H1 (cell line): ENCODE results near the gene HSF5. TPM values are rescaled to one million over a fixed set of nuclear protein-coding genes. Genes with fewer than 3 reads are reported as not detected.

Experiments used
- CTCF ChIA-PET: fragments of 300-600 bp; sonication (Branson Sonifier 250); formaldehyde crosslinking; loops from one replicate; lab custom pipeline; 2021; ENCODE audit not compliant: partially characterized antibody; lab: Charles Lee
- POLR2A ChIA-PET: fragments of 300-600 bp; sonication (Branson Sonifier 250); formaldehyde crosslinking; loops from one replicate; lab custom pipeline; 2021; ENCODE audit warnings: inconsistent platforms; ENCODE audit not compliant: partially characterized antibody; lab: Charles Lee
- DNase-seq, 2 experiments: peaks; one replicate each; pipeline versions ENCODE4 v3.0.0 to v3.0.0-alpha.2; 2010 to 2022; ENCODE audit warnings: low spot score in 2 of 2, low read depth in 1 of 2, mixed read lengths in 1 of 2
- FAIRE-seq: peaks from 2 replicates; lab custom pipeline; 2011; peaks lifted over from hg19 to GRCh38; lab: Jason Lieb, UNC
- H2AFZ ChIP-seq: 2 replicates; pipeline ENCODE4 v1.8.1; 2012; ENCODE audit warnings: low read length, inconsistent platforms
- H2AK5ac ChIP-seq: 2 replicates; pipeline ENCODE4 v1.6.1; 2013; ENCODE audit warnings: low read depth, low read length
- H2BK120ac ChIP-seq: replicated peaks from 2 replicates; pipeline ENCODE3; 2013; ENCODE audit warnings: low read depth, low read length, inconsistent platforms
- H2BK12ac ChIP-seq: 2 replicates; pipeline ENCODE4 v1.6.1; 2013; ENCODE audit warnings: low read depth, low read length
- H2BK15ac ChIP-seq: 2 replicates; pipeline ENCODE4 v1.6.1; 2013; ENCODE audit warnings: low read length
- H2BK20ac ChIP-seq: 2 replicates; pipeline ENCODE4 v1.6.1; 2013; ENCODE audit warnings: low read length
- H2BK5ac ChIP-seq: 2 replicates; pipeline ENCODE4 v1.6.1; 2013; ENCODE audit warnings: low read depth, low read length
- H3K14ac ChIP-seq: 2 replicates; pipeline ENCODE4 v1.6.1; 2013; ENCODE audit warnings: inconsistent platforms; ENCODE audit not compliant: insufficient read length
- H3K18ac ChIP-seq: 2 replicates; pipeline ENCODE4 v1.6.1; 2013; ENCODE audit warnings: low read length; ENCODE audit errors: extremely low read depth
- H3K23ac ChIP-seq: 2 replicates; pipeline ENCODE4 v1.6.1; 2013; ENCODE audit warnings: inconsistent platforms; ENCODE audit not compliant: insufficient read length
- H3K23me2 ChIP-seq: 2 replicates; pipeline ENCODE4 v1.6.1; 2013; ENCODE audit warnings: low read depth, low read length
- H3K27ac ChIP-seq: 2 replicates; pipeline ENCODE4 v1.6.1; 2011; ENCODE audit warnings: low read depth, low read length, inconsistent platforms
- H3K27me3 ChIP-seq, 4 experiments: replicated peaks in 1 of 4; 1 replicate in 1 of 4; 2 replicates in 3 of 4; pipeline versions ENCODE4 v1.6.1 to v1.8.1; 2011 to 2013; ENCODE audit warnings: low read length in 3 of 4, mild to moderate bottlenecking in 3 of 4, inconsistent platforms in 2 of 4, mixed read lengths in 2 of 4, moderate library complexity in 1 of 4; ENCODE audit not compliant: control insufficient read depth in 3 of 4, insufficient read depth in 3 of 4; ENCODE audit errors: extremely low read depth in 1 of 4
- H3K36me3 ChIP-seq, 4 experiments: 2 replicates each; pipeline versions ENCODE4 v1.6.1 to v1.8.1; 2011 to 2013; ENCODE audit warnings: mild to moderate bottlenecking in 4 of 4, low read length in 3 of 4, moderate library complexity in 2 of 4, control low read depth in 1 of 4, inconsistent platforms in 1 of 4; ENCODE audit not compliant: insufficient read depth in 4 of 4, control insufficient read depth in 2 of 4
- H3K4ac ChIP-seq: replicated peaks from 2 replicates; pipeline ENCODE3; 2013; ENCODE audit warnings: low read length, low read depth, mixed read lengths, inconsistent platforms; ENCODE audit not compliant: insufficient read length
- H3K4me1 ChIP-seq, 4 experiments: replicated peaks in 1 of 4; 1 replicate in 1 of 4; 2 replicates in 3 of 4; pipeline versions ENCODE4 v1.6.1 to v1.8.1; 2011 to 2013; ENCODE audit warnings: low read length in 3 of 4, inconsistent platforms in 2 of 4, mixed read lengths in 1 of 4; ENCODE audit not compliant: insufficient read depth in 4 of 4, control insufficient read depth in 3 of 4
- H3K4me2 ChIP-seq, 2 experiments: 2 replicates each; pipeline versions ENCODE4 v1.6.1 to v1.8.1; 2011 to 2013; ENCODE audit warnings: low read depth in 2 of 2, low read length in 2 of 2, control low read depth in 1 of 2, inconsistent platforms in 1 of 2, mild to moderate bottlenecking in 1 of 2; ENCODE audit not compliant: insufficient read depth in 1 of 2
- H3K4me3 ChIP-seq, 4 experiments: fragments of 200-600, 300-600 bp in 1 of 4; sonication (generic), shearing (Covaris generic), sonication (Bioruptor Twin) in 1 of 4; 2 replicates each; pipeline versions ENCODE4 v1.5.1 to v1.8.1; 2011 to 2016; ENCODE audit warnings: low read length in 4 of 4, low read depth in 3 of 4, control low read depth in 2 of 4, inconsistent platforms in 2 of 4, mild to moderate bottlenecking in 2 of 4, mixed read lengths in 1 of 4, moderate library complexity in 1 of 4; ENCODE audit not compliant: insufficient read depth in 2 of 4; ENCODE audit errors: extremely low read depth in 1 of 4
- H3K56ac ChIP-seq: replicated peaks from 2 replicates; pipeline ENCODE3; 2013; ENCODE audit warnings: low read depth, mild to moderate bottlenecking, mixed read lengths, low read length, inconsistent platforms; ENCODE audit not compliant: insufficient read length
- H3K79me1 ChIP-seq: 2 replicates; pipeline ENCODE4 v1.6.1; 2013; ENCODE audit warnings: low read depth, low read length, control low read depth
- H3K79me2 ChIP-seq, 2 experiments: 2 replicates each; pipeline versions ENCODE4 v1.6.1 to v1.8.1; 2012 to 2013; ENCODE audit warnings: low read length in 2 of 2, mild to moderate bottlenecking in 2 of 2, inconsistent platforms in 1 of 2; ENCODE audit not compliant: insufficient read depth in 2 of 2, control insufficient read depth in 1 of 2
- H3K9ac ChIP-seq, 4 experiments: replicated peaks in 1 of 4; 1 replicate in 1 of 4; 2 replicates in 3 of 4; pipeline versions ENCODE4 v1.6.1 to v1.8.1; 2011 to 2013; ENCODE audit warnings: low read depth in 3 of 4, low read length in 3 of 4, control low read depth in 2 of 4, mild to moderate bottlenecking in 2 of 4, moderate library complexity in 2 of 4, inconsistent platforms in 1 of 4; ENCODE audit errors: extremely low read depth in 1 of 4
- H3K9me3 ChIP-seq, 2 experiments: 2 replicates each; pipeline versions ENCODE4 v1.6.1 to v1.8.1; 2012 to 2013; ENCODE audit warnings: mild to moderate bottlenecking in 2 of 2, moderate library complexity in 2 of 2, control low read depth in 1 of 2, inconsistent platforms in 1 of 2, low read depth in 1 of 2, low read length in 1 of 2, mixed read lengths in 1 of 2; ENCODE audit not compliant: insufficient read depth in 2 of 2
- H4K20me1 ChIP-seq, 2 experiments: replicated peaks in 1 of 2; 2 replicates each; pipeline versions ENCODE3 to v1.8.1; 2011 to 2013; ENCODE audit warnings: inconsistent platforms in 2 of 2, low read length in 2 of 2, mild to moderate bottlenecking in 1 of 2; ENCODE audit not compliant: insufficient read depth in 2 of 2, control insufficient read depth in 1 of 2
- H4K5ac ChIP-seq: 2 replicates; pipeline ENCODE4 v1.6.1; 2013; ENCODE audit warnings: low read length, low read depth, mixed read lengths, inconsistent platforms; ENCODE audit not compliant: insufficient read length
- H4K8ac ChIP-seq: 2 replicates; pipeline ENCODE4 v1.8.0; 2013; ENCODE audit warnings: mild to moderate bottlenecking, moderate library complexity, low read length, inconsistent platforms; ENCODE audit not compliant: insufficient read depth; ENCODE audit errors: extremely low read depth
- H4K91ac ChIP-seq: replicated peaks from 2 replicates; pipeline ENCODE3; 2013; ENCODE audit warnings: low read length, mixed read lengths, inconsistent platforms; ENCODE audit not compliant: insufficient read length
- CREB1 ChIP-seq: IDR thresholded peaks from 2 replicates; pipeline ENCODE4 v1.6.1; 2012; ENCODE audit warnings: inconsistent platforms
- JUND ChIP-seq: IDR thresholded peaks from 2 replicates; pipeline ENCODE4 v1.6.1; 2011; ENCODE audit warnings: mild to moderate bottlenecking, improper control_type of control experiment, low read length
- POLR2AphosphoS5 ChIP-seq: IDR thresholded peaks from 2 replicates; pipeline ENCODE4 v1.6.1; 2011; ENCODE audit warnings: low read depth, low read length
- POU5F1 ChIP-seq: IDR thresholded peaks from 2 replicates; pipeline ENCODE4 v1.6.1; 2011; ENCODE audit warnings: low read depth, mild to moderate bottlenecking, low read length, moderate library complexity
- RBBP5 ChIP-seq: IDR thresholded peaks from 2 replicates; pipeline ENCODE4 v1.7.1; 2012; ENCODE audit warnings: low read depth, mild to moderate bottlenecking, inconsistent platforms, low read length, moderate library complexity, borderline replicate concordance
- RNF2 ChIP-seq: fragments of 200-900, 300-1000 bp; sonication (generic); IDR thresholded peaks from 2 replicates; pipeline ENCODE4 v1.7.1; 2016; ENCODE audit warnings: borderline replicate concordance, low read depth, mild to moderate bottlenecking, antibody characterized with exemption, low read length; ENCODE audit not compliant: poor library complexity, severe bottlenecking; ENCODE audit errors: missing control alignments
- SAP30 ChIP-seq: fragments of 300-600 bp; sonication (generic); IDR thresholded peaks from 2 replicates; pipeline ENCODE4 v1.7.1; 2012; ENCODE audit warnings: low read length, moderate library complexity, mild to moderate bottlenecking, inconsistent platforms; ENCODE audit not compliant: insufficient read depth, insufficient replicate concordance
- ZNF274 ChIP-seq: IDR thresholded peaks from 2 replicates; pipeline ENCODE4 v1.7.0; 2012; ENCODE audit warnings: low read length, borderline replicate concordance; ENCODE audit errors: extremely low read depth
- WGBS, 2 experiments: shearing (Covaris generic) in 1 of 2; methylation state at CpG; one replicate each; pipeline versions ENCODE4 v1.1.6 to v1.1.7; 2013 to 2015; ENCODE audit warnings: low lambda C conversion rate in 2 of 2, mixed read lengths in 2 of 2, inconsistent platforms in 1 of 2, low coverage in 1 of 2, missing lambda C conversion rate in 1 of 2; ENCODE audit not compliant: insufficient replicate concordance in 2 of 2, insufficient coverage in 1 of 2, insufficient read length in 1 of 2; ENCODE audit errors: extremely low coverage in 1 of 2, missing lambda C conversion rate in 1 of 2; 5-methylcytosine and 5-hydroxymethylcytosine counted together
- polyA plus RNA-seq, 7 experiments: library from polyadenylated mRNA; depleted of rRNA in 3 of 7; stranded (reverse) in 5 of 7; unstranded in 2 of 7; fragments of >200 nt in 5 of 7; fragments of 200-250 nt in 2 of 7; gene quantifications; 1 replicate in 5 of 7; 2 replicates in 1 of 7; 4 replicates in 1 of 7; pipeline versions ENCODE4 v1.2.1 to v1.2.3, GENCODE V29; 2011 to 2013; ENCODE audit warnings: missing spikeins in 2 of 7, mixed read lengths in 2 of 7
- total RNA-seq: library from RNA; stranded (reverse); fragmentation: NEBNext Ultra II Directional; extraction: Animal tissue kit (Norgen Biotek cat#: 25700); gene quantifications from 2 replicates; pipeline ENCODE4 v1.2.1, GENCODE V29; 2021

The HSF5 gene
- total and polyA plus RNA-seq, 2 of the 8 experiments (the other 6 are each of a cell fraction or from before 2014, with no cell fraction given) = not detected

- Histone ChIP-seq H3K79me1 (no peaks in the 10 kb centered on the region; the same call in 1 of the 2 replicates), H3K4me2 (no peak overlapping the region), H2BK12ac (no peak overlapping the region), H3K79me2 (no peaks in the 10 kb centered on the region), H3K27ac (no peak overlapping the region), H2BK20ac (no peak overlapping the region), H3K4ac (no peak overlapping the region), H3K56ac (no peak overlapping the region), H4K5ac (no peak overlapping the region), H2BK15ac (no peak overlapping the region), H3K36me3 (peaks cover 38 to 84% (median 63%) of the 10 kb centered on the region in 4 experiments), H4K20me1 (peaks cover 2 to 6% of the 10 kb centered on the region in 2 experiments), H2AK5ac (no peak overlapping the region), H3K9me3 (no peaks in the 10 kb centered on the region), H3K18ac (no peak overlapping the region), H3K9ac (no peak overlapping the region), H3K4me1 (no peaks in the 10 kb centered on the region)
- POLR2A ChIA-PET = interaction anchor here (2.1 kb wide), 1 partner anchor 20 kb away, joined by 5 read pairs; no protein-coding TSS in a partner anchor
- FAIRE-seq = no peak
- TF ChIP-seq SAP30 = no peak
- TF ChIP-seq POU5F1 = no peak
- no peak for TF ChIP-seq POLR2AphosphoS5
- TF ChIP-seq JUND = no peak
- no peak for TF ChIP-seq ZNF274
- no peak for TF ChIP-seq RBBP5
- TF ChIP-seq CREB1 = no peak
- TF ChIP-seq RNF2 = no peak
- TF ChIP-seq, all 59 proteins: peak for 0
- Histone ChIP-seq H3K27me3 (no peaks in the 10 kb centered on the region), H2BK5ac (no peak overlapping the region), H3K23ac (no peak overlapping the region), H3K4me3 (no peak overlapping the region), H4K91ac (no peak overlapping the region), H2BK120ac (no peak overlapping the region), H3K14ac (no peak overlapping the region), H3K23me2 (no peaks in the 10 kb centered on the region), H4K8ac (no peak overlapping the region), H2AFZ (no peak overlapping the region)
- CTCF ChIA-PET = interaction anchor here (0.6 kb wide), 1 partner anchor 84 kb away, joined by 4 read pairs; no protein-coding TSS in a partner anchor
- DNase-seq = peak in 1 of 2 experiments; percentile 17
- WGBS, 2 experiments = 92% methylated on average over 4 of the region's 4 CpGs; no CpG with 5 or more reads in 1 of the 2 experiments
Measured at GRCh38 chr17:58493506-58493905, 5.3 kb upstream of the HSF5 start.
